Neural cell (in vitro differentiated cells): Measurements from ENCODE around the gene IGF2BP3.

Source experiments
- EZH2 ChIP-seq: fragments of 200-600, 300-800 bp; shearing (Covaris generic), sonication (generic); IDR thresholded peaks from 2 replicates; pipeline ENCODE4 v1.6.1; 2014; ENCODE audit warnings: antibody characterized with exemption, low read length, borderline replicate concordance, mild to moderate bottlenecking; ENCODE audit not compliant: insufficient read depth, poor library complexity, severe bottlenecking
- POLR2AphosphoS5 ChIP-seq: IDR thresholded peaks from 2 replicates; pipeline ENCODE4 v1.6.1; 2012
- TF ChIP-seq, protein P1 (sequence below): fragments of 450-650 bp; IDR thresholded peaks from 2 replicates; pipeline ENCODE4 v1.5.1; 2014; ENCODE audit warnings: antibody characterized with exemption, mild to moderate bottlenecking, moderate library complexity; ENCODE audit not compliant: poor library complexity, severe bottlenecking
- TF ChIP-seq, protein P2 (sequence below): IDR thresholded peaks from 2 replicates; pipeline ENCODE4 v1.6.1; 2012; ENCODE audit warnings: borderline replicate concordance

DNA sequence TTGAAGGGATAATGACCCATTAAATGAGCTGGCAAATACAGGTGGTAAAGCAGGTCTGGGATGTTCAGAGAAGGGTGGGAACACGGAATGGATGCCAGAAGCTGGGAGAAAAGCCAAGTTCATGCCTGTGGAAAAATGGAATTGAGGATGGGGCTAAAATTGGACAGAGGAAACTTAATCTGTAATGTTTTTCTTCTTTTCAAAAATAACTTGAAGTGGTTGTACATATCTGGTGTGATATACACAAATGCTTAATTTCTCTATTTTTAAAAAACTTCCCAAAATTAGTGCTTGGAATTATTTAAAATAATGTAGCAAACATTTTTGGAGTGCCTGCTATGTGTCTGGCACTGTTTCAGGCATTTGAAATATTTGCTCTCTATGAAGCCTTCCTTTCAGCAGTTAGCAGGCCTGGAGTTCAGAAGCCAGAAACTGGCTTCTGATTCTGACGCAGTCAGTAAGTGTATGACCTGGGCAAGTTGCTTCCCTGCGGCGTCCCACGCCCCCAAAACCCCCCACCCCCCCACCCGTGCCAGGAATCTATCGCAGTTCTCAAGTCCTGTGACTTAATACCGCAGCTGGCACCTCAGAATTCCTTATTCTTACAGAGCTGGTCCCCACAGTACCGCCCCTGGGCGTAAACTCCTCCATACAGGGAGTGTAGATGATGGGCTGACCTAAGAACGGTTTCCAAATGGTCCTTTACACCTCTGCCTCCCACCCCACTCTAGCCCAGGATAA, 172.0 kb downstream of the IGF2BP3 start:
- TF ChIP-seq, protein P1, sequence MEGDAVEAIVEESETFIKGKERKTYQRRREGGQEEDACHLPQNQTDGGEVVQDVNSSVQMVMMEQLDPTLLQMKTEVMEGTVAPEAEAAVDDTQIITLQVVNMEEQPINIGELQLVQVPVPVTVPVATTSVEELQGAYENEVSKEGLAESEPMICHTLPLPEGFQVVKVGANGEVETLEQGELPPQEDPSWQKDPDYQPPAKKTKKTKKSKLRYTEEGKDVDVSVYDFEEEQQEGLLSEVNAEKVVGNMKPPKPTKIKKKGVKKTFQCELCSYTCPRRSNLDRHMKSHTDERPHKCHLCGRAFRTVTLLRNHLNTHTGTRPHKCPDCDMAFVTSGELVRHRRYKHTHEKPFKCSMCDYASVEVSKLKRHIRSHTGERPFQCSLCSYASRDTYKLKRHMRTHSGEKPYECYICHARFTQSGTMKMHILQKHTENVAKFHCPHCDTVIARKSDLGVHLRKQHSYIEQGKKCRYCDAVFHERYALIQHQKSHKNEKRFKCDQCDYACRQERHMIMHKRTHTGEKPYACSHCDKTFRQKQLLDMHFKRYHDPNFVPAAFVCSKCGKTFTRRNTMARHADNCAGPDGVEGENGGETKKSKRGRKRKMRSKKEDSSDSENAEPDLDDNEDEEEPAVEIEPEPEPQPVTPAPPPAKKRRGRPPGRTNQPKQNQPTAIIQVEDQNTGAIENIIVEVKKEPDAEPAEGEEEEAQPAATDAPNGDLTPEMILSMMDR, result no peak
- TF ChIP-seq EZH2 (no peak), POLR2AphosphoS5 (no peak)
- TF ChIP-seq, protein P2, sequence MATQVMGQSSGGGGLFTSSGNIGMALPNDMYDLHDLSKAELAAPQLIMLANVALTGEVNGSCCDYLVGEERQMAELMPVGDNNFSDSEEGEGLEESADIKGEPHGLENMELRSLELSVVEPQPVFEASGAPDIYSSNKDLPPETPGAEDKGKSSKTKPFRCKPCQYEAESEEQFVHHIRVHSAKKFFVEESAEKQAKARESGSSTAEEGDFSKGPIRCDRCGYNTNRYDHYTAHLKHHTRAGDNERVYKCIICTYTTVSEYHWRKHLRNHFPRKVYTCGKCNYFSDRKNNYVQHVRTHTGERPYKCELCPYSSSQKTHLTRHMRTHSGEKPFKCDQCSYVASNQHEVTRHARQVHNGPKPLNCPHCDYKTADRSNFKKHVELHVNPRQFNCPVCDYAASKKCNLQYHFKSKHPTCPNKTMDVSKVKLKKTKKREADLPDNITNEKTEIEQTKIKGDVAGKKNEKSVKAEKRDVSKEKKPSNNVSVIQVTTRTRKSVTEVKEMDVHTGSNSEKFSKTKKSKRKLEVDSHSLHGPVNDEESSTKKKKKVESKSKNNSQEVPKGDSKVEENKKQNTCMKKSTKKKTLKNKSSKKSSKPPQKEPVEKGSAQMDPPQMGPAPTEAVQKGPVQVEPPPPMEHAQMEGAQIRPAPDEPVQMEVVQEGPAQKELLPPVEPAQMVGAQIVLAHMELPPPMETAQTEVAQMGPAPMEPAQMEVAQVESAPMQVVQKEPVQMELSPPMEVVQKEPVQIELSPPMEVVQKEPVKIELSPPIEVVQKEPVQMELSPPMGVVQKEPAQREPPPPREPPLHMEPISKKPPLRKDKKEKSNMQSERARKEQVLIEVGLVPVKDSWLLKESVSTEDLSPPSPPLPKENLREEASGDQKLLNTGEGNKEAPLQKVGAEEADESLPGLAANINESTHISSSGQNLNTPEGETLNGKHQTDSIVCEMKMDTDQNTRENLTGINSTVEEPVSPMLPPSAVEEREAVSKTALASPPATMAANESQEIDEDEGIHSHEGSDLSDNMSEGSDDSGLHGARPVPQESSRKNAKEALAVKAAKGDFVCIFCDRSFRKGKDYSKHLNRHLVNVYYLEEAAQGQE, result no peak
